T-cell (primary cell): ENCODE results near the gene CATSPERD. TPM values are rescaled to one million over a fixed set of nuclear protein-coding genes. Genes with fewer than 3 reads are reported as not detected.
A peak's percentile ranks its signal among the peaks of the same experiment; 100 is the strongest.

Experiments used
- ATAC-seq, 4 experiments: fragments of 200-7000 bp in 3 of 4; fragments of 150-1000 bp in 1 of 4; cut with Tn5 transposase; replicated peaks in 1 of 4; 1 replicate in 3 of 4; 2 replicates in 1 of 4; pipeline ENCODE4 v1.10.0; 2021; ENCODE audit warnings: moderate library complexity in 3 of 4, mild to moderate bottlenecking in 2 of 4, moderate number of reproducible peaks in 1 of 4
- CTCF ChIA-PET, 2 donors: fragments of 300-600 bp; sonication (Branson Sonifier 250); formaldehyde crosslinking; loops; one replicate each; lab custom pipeline; 2022; ENCODE audit warnings: antibody characterized with exemption in 2 of 2; lab: Charles Lee
- POLR2A ChIA-PET, 2 donors: fragments of 300-600 bp; sonication (Branson Sonifier 250); formaldehyde crosslinking; loops; one replicate each; lab custom pipeline; 2022; ENCODE audit warnings: antibody characterized with exemption in 2 of 2; lab: Charles Lee
- DNase-seq, 35 experiments: peaks; one replicate each; pipeline versions ENCODE4 v3.0.0 to v3.0.0-alpha.2; 2013 to 2023
- H3K27ac ChIP-seq: one replicate; pipeline ENCODE4 v1.5.1; 2013; ENCODE audit warnings: low read length
- H3K27me3 ChIP-seq, 2 experiments: replicated peaks in 1 of 2; 1 replicate in 1 of 2; 2 replicates in 1 of 2; pipeline versions ENCODE4 v1.6.1 to v1.7.0; 2013; ENCODE audit warnings: low read length in 1 of 2, mixed read lengths in 1 of 2; ENCODE audit not compliant: control insufficient read depth in 2 of 2, insufficient read depth in 2 of 2; ENCODE audit errors: extremely low read depth in 1 of 2
- H3K36me3 ChIP-seq, 2 donors: 1 replicate in 1 of 2; 2 replicates in 1 of 2; pipeline versions ENCODE4 v1.6.1 to v1.7.0; 2013; ENCODE audit warnings: low read length in 1 of 2; ENCODE audit not compliant: control insufficient read depth in 2 of 2, insufficient read depth in 1 of 2; ENCODE audit errors: extremely low read depth in 1 of 2
- H3K4me1 ChIP-seq, 2 experiments: 1 replicate in 1 of 2; 2 replicates in 1 of 2; pipeline versions ENCODE4 v1.6.1 to v1.7.0; 2013; ENCODE audit warnings: low read length in 2 of 2, mixed read lengths in 1 of 2; ENCODE audit not compliant: insufficient read depth in 2 of 2, control insufficient read depth in 1 of 2; ENCODE audit errors: extremely low read depth in 1 of 2
- H3K4me3 ChIP-seq, 2 donors: 1 replicate in 1 of 2; 2 replicates in 1 of 2; pipeline versions ENCODE4 v1.5.1 to v1.7.0; 2013; ENCODE audit warnings: mild to moderate bottlenecking in 2 of 2, low read length in 1 of 2, moderate library complexity in 1 of 2; ENCODE audit not compliant: control insufficient read depth in 1 of 2; ENCODE audit errors: extremely low read depth in 1 of 2
- H3K9me3 ChIP-seq: 2 replicates; pipeline ENCODE4 v1.7.0; 2013
- H3K27ac Mint-ChIP-seq, 2 donors: one replicate each; pipeline ENCODE4 v1.8.0; 2020 to 2021; ENCODE audit warnings: mild to moderate bottlenecking in 2 of 2, mixed read lengths in 2 of 2
- H3K27me3 Mint-ChIP-seq, 2 donors: one replicate each; pipeline ENCODE4 v1.8.0; 2021 to 2022; ENCODE audit warnings: mixed read lengths in 2 of 2
- H3K36me3 Mint-ChIP-seq: one replicate; pipeline ENCODE4 v1.8.0; 2021; ENCODE audit warnings: mixed read lengths
- H3K4me1 Mint-ChIP-seq, 3 donors: one replicate each; pipeline ENCODE4 v1.8.0; 2020 to 2022; ENCODE audit warnings: mixed read lengths in 3 of 3, mild to moderate bottlenecking in 1 of 3
- H3K4me3 Mint-ChIP-seq, 3 donors: one replicate each; pipeline ENCODE4 v1.8.0; 2020 to 2022; ENCODE audit warnings: mild to moderate bottlenecking in 3 of 3, mixed read lengths in 3 of 3, moderate library complexity in 3 of 3
- H3K9me3 Mint-ChIP-seq, 3 donors: one replicate each; pipeline ENCODE4 v1.8.0; 2020 to 2022; ENCODE audit warnings: mixed read lengths in 3 of 3
- WGBS: methylation state at CpG from one replicate; pipeline ENCODE4 v1.1.5; 2013; ENCODE audit warnings: missing lambda C conversion rate; ENCODE audit not compliant: insufficient coverage; 5-methylcytosine and 5-hydroxymethylcytosine counted together
- total RNA-seq, 35 experiments: library from RNA in 6 of 35; stranded (reverse) in 6 of 35; fragments of 120-200 nt in 1 of 35; gene quantifications; one replicate each; pipeline versions ENCODE4 v1.2.1 to v1.2.4 and lab custom pipeline; 2013 to 2026

CATSPERD gene
- total RNA-seq, 5 donors from 2014 or later (not counting 1 experiment from before 2014, with no cell fraction given), result not detected

DNA sequence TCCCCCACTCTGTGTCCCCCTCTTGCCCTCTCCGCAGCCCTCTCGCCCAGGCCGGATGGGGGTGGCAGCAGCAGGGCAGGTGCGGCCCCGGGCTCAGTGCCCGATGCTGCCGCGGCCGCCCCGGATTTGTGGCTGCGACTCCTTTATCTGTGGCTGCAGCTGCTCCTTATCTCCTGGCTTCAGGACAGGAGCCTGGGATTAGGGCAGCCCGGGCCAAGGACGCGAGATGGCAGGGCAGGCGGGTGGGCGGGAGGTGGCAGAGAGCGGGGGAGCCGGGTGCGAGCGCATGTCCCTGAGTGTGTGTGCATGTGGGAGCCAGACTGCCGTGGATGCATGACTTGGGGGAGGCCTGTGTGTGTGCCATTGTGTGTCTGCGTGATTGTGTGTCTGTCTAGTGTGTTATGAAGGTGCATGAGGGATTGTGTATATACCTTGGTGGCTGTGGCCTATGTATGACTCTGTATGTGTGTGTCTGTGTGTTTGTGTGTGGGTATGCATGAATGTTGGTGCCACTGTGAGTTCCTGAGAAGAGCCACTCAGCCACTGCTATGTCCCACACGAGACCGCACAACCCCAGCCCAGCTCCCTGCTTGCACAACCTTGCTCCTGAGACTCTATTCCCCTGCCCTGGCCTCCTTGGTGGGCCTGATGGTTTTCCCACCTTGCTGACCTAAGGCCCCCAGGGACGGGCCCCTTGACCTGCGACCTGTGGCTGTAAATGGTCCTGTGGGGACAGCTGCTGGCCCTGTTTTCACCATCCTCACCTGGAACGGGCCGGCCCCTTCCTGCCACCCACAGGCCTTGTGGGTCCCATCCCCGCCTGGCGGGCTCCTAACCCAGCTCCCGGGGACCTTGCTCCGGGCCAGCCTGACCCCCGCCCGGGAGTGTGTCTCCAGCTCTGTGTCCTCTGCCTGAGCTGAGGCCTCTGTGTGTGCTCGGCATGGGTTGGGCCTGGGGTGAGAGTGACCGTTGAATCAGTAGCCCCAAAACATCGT lies 79.1 kb downstream of the CATSPERD start:
- Mint-ChIP-seq H3K4me1 (peaks cover 17 to 21% (median 20%) of the 10 kb centered on the region in 3 donors), H3K4me3 (no peak overlapping the region), H3K36me3 (no peaks in the 10 kb centered on the region), H3K9me3 (no peaks in the 10 kb centered on the region), H3K27me3 (peaks cover 16 to 39% of the 10 kb centered on the region in 2 donors), H3K27ac (no peak overlapping the region)
- Histone ChIP-seq H3K27ac (no peak overlapping the region), H3K9me3 (no peaks in the 10 kb centered on the region), H3K4me3 (no peak overlapping the region), H3K4me1 (peaks cover 7 to 25% of the 10 kb centered on the region in 2 experiments), H3K36me3 (no peaks in the 10 kb centered on the region), H3K27me3 (peaks cover 0 to 73% of the 10 kb centered on the region in 2 experiments)
- DNase-seq, result no peak
- no peak for ATAC-seq
- POLR2A ChIA-PET, result no interaction called here
- CTCF ChIA-PET, result no interaction called here
- 65% methylated on average over 36 of the region's 37 CpGs for WGBS

- 83% methylated on average over 13 of the region's 17 CpGs for WGBS
- Mint-ChIP-seq H3K4me3 (no peak overlapping the region), H3K36me3 (no peaks in the 10 kb centered on the region)
These were observed 80.2 kb downstream of the CATSPERD start for GRCh38 chr19:5800361-5801270.

DNA sequence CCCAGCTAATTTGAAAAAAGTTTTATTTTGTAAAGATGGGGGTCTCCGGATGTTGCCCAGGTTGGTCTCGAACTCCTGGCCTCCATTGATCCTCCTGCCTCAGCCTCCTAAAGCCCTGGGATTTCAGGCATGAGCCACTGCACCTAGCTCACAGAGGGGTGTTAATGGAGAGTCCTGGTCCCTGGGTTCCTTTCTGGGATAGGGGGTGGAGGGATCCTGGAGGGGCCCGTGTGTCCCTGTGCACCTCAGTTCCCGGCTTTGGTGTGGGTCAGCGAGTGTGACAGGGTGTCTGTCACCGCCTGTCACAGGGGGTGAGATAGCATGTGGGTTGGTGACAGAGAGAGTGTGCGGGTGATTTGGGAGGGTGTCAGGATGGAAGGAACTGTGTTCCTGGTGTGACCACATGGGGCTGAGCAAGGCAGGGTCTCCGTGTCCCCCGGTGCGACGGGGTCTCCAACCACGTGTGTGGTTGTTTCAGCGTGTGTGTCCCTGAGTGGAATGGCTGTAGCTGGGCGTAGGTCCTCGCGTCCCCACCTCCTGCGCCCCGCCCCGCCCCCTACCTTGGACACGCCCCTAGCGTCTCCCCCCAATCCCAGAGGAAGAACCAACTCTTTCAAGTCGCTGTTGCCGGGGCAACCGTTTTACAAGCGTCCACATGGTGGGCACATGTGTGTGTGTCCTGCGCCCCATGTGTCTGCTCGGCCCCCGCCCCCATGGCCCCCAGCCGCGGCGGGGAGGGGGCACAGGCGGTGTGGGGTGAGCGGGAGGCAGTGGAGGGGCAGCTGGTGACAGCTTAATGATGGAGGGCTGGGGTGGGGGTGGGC lies 81.6 kb downstream of the CATSPERD start:
- no peaks in the 10 kb centered on the region for H3K9me3 Mint-ChIP-seq
- no peaks in the 10 kb centered on the region for H3K36me3 Mint-ChIP-seq
- peaks cover 18 to 27% (median 20%) of the 10 kb centered on the region in 3 donors for H3K4me1 Mint-ChIP-seq
- ATAC-seq, result no peak
- H3K27ac Mint-ChIP-seq, result no peak overlapping the region
- Histone ChIP-seq H3K27me3 (peaks cover 0 to 79% of the 10 kb centered on the region in 2 experiments), H3K27ac (no peak overlapping the region), H3K9me3 (no peaks in the 10 kb centered on the region), H3K36me3 (no peaks in the 10 kb centered on the region), H3K4me1 (peaks cover 7 to 35% of the 10 kb centered on the region in 2 experiments), H3K4me3 (no peak overlapping the region)
- ChIA-PET POLR2A (no interaction called here), CTCF (no interaction called here)
- H3K4me3 Mint-ChIP-seq, result peak overlapping the region in 2 of 3 donors; percentile 9 to 85
- no peak for DNase-seq
- peaks cover 13 to 39% of the 10 kb centered on the region in 2 donors for H3K27me3 Mint-ChIP-seq
- WGBS, result 27% methylated on average over 23 of the region's 33 CpGs

More at GRCh38 chr19:5800361-5801270, 80.2 kb downstream of the CATSPERD start:
- Histone ChIP-seq H3K27me3 (peaks cover 0 to 74% of the 10 kb centered on the region in 2 experiments), H3K4me1 (peaks cover 7 to 31% of the 10 kb centered on the region in 2 experiments), H3K4me3 (no peak overlapping the region), H3K27ac (no peak overlapping the region), H3K9me3 (no peaks in the 10 kb centered on the region), H3K36me3 (no peaks in the 10 kb centered on the region)
- ChIA-PET POLR2A (no interaction called here), CTCF (no interaction called here)
- Mint-ChIP-seq H3K9me3 (no peaks in the 10 kb centered on the region), H3K27me3 (peaks cover 16 to 39% of the 10 kb centered on the region in 2 donors), H3K4me1 (peaks cover 18 to 22% (median 20%) of the 10 kb centered on the region in 3 donors), H3K27ac (no peak overlapping the region)
- DNase-seq (no peak), ATAC-seq (no peak)

GRCh38 chr19:5803441-5803751 lies 83.0 kb downstream of the CATSPERD start:
- Histone ChIP-seq H3K27me3 (peaks cover 0 to 70% of the 10 kb centered on the region in 2 experiments), H3K36me3 (no peaks in the 10 kb centered on the region), H3K4me1 (peaks cover 7 to 35% of the 10 kb centered on the region in 2 experiments), H3K4me3 (peak overlapping the region; percentile 40 to 56), H3K9me3 (no peaks in the 10 kb centered on the region), H3K27ac (no peak overlapping the region)
- Mint-ChIP-seq H3K4me3 (peak overlapping the region; percentile 61 to 85 (median 64)), H3K27ac (no peak overlapping the region), H3K9me3 (no peaks in the 10 kb centered on the region), H3K27me3 (peaks cover 13 to 33% of the 10 kb centered on the region in 2 donors), H3K4me1 (peaks cover 18 to 28% (median 20%) of the 10 kb centered on the region in 3 donors), H3K36me3 (no peaks in the 10 kb centered on the region)
- POLR2A ChIA-PET, result no interaction called here
- WGBS, result 44% methylated on average over 6 of the region's 8 CpGs
- ATAC-seq (no peak), DNase-seq (no peak)
- CTCF ChIA-PET, result interaction anchor here (0.5 to 2.1 kb wide), 10 partner anchors 9 to 1266 kb away, joined by 3 to 25 read pairs (median 5); partner anchors contain the start of genes DUS3L (in 1 of the 2), NDUFA11 (in 1 of the 2), VMAC (in 1 of the 2) and ZNF557 (in 1 of the 2)

GRCh38 chr19:5803752-5804515 lies 83.5 kb downstream of the CATSPERD start:
- no peak overlapping the region for H3K27ac ChIP-seq
- no peaks in the 10 kb centered on the region for H3K9me3 Mint-ChIP-seq
- peaks cover 0 to 65% of the 10 kb centered on the region in 2 experiments for H3K27me3 ChIP-seq
- H3K9me3 ChIP-seq, result no peaks in the 10 kb centered on the region
- no peaks in the 10 kb centered on the region for H3K36me3 ChIP-seq
- 3% methylated on average over 46 of the region's 54 CpGs for WGBS
- DNase-seq (peak; percentile 80 to 96 (median 88)), ATAC-seq (peak; percentile 91 to 93 (median 92))
- peak overlapping the region; percentile 40 to 56 for H3K4me3 ChIP-seq
- peaks cover 11 to 27% of the 10 kb centered on the region in 2 donors for H3K27me3 Mint-ChIP-seq
- H3K4me3 Mint-ChIP-seq, result peak overlapping the region; percentile 64 to 85 (median 71)
- ChIA-PET CTCF (interaction anchor here (0.5 to 2.1 kb wide), 14 partner anchors 9 to 1265 kb away, joined by 3 to 25 read pairs (median 5); partner anchors contain the start of genes DUS3L (in 1 of the 2), NDUFA11 (in 1 of the 2), VMAC (in 1 of the 2) and ZNF557 (in 1 of the 2)), POLR2A (interaction anchor here in 1 of 2 donors (0.6 kb wide), 1 partner anchor 11 kb away, joined by 11 read pairs; no protein-coding TSS in a partner anchor)
- H3K4me1 Mint-ChIP-seq, result peaks cover 18 to 28% (median 20%) of the 10 kb centered on the region in 3 donors
- H3K27ac Mint-ChIP-seq, result peak overlapping the region in 1 of 2 donors; percentile 44
- no peaks in the 10 kb centered on the region for H3K36me3 Mint-ChIP-seq
- H3K4me1 ChIP-seq, result peaks cover 7 to 35% of the 10 kb centered on the region in 2 experiments
